Amygdala (tissue), 56 donors: ENCODE measurements around the gene RTN4R.

Source experiments
- DNase-seq, 56 donors: peaks; one replicate each; lab custom pipeline; 2025; lab: John Stamatoyannopoulos, UW

RTN4R gene

DNA sequence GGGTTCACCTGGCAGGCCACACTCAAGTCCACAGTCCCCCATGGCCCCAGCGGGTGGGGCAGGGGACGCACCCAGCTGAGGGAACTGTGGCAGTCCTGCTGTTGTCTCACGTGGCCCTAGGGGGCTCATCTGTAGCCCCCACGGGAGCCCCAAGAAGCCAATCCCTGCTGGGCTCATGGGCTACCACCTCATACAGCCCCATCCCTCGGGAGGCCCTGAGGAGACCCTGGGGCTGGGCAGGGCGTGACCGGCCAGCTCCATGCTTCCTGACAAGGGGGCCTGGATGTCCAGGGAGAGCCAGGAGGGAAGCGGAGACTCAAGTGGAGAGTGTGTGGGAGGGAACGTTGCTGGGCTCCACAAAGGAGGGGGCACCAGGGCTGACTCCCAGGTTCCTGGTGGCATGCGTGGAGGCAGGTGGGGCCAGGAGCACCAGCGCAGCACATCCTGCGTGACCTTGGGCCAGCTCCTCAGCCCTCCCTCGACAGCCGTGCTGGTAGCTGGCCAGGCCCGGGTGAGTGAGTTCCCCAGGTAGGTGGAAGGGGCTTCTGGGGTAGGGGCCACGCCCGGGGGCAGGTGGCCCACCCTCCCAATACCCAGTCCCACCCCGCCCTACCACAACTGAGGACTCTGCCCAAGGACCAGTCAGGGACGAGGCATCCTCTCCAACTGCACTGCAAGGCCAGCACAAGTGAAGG is 7.9 kb downstream of the RTN4R start:
- no peak for DNase-seq

DNA sequence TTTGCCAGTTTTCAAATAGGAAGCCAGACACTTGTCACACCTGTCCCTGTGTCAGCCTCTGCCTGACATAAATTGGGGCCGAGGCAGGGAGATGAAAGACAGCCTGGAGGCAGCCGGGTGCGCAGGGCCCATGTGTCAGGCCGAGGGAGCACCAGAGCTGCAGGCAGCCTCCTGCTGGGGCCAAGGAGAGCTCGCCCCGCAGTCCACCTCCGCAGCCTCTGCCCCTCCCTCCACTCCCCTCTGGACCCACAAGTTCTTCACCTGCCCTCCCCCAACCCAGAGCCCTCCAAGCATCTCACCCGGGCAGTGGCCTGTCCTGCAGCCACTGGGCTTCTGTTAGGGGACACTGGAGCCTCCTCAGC is 8.8 kb downstream of the RTN4R start:
- DNase-seq: no peak

- DNase-seq: no peak
These were observed 9.4 kb downstream of the RTN4R start for GRCh38 chr22:20258584-20259326.

DNA sequence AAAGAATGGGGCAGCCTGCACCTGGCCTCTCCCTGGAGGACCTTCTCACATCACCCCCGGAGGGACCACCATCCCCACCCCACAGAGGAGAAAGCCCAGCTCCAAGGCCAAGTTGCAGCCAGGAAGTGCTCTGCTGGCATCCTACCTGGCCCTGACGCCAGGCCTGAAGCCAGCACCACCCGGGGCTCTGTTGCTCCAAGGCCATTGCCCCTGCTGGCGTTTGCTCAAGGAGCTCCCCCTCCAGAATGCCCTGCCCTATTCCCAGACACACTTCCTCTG is 10.2 kb downstream of the RTN4R start:
- no peak for DNase-seq

DNA sequence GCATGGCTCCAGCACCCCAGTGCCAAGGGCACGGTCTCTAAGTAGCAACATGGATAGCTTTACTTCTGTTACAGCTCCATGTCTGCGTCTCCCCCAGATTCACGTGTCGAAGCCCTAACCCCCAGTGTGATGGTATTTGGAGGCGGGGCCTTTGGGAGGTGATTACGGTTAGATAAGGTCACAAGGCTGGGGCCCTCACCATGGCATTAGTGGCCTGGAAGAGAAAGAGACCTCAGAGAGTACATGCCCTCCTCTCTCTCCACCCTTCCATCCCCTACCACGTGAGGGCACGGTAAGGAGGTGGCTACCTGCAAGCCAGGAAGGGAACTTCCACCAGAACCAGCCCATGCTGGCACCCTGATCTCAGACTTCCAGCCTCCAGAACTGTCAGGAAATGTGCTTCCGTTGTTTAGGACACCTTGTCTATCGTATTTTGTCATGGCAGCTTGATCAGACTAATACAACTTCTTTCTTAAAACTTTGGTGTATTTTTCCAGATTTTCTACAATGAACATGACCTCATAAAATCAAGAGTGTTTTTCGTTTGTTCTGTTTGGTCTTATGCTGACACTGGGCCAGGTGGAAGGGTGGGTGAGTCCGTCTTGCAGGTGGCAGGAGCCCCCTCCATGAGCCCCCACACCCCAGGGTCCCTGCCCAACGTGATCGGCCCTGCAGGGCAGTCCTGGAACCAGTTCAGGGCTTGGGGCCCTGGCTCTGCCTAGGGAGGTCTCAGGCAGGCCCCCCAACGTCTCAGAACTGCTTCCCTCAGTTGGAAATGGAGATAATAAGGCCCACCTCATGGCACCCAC is 10.7 kb downstream of the RTN4R start:
- no peak for DNase-seq

DNA sequence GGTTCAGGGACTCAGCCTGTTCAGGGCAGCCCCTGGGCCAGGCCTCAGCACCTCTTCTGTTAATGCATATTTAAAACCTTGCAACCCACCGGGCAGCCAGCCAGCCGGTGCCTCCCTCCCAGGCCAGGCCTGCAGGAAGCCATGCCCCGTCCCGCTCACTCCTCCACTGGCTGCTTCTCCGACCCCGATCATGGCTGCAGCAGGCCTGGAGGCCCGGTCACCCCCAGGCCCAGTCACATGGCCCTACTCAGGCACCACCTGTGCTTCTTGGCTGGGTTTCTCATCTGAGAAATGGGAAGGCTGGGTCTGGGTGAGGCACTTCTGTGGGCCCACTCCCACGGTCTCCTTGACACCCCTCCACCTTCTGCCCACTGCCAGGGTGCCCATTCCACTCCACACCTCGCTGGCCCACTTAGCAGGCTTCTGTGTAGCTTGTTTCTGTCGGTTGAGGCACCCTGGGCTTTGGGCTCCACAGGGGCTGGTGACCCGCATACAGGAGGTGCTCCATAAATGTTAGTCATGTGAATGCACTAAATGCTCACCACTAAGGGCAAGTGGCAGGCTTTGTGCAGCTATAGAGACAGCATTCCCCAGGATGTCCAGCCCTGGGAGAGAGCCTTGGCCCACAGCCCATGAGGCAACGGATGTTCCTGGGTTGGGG is 11.4 kb downstream of the RTN4R start:
- no peak for DNase-seq

DNA sequence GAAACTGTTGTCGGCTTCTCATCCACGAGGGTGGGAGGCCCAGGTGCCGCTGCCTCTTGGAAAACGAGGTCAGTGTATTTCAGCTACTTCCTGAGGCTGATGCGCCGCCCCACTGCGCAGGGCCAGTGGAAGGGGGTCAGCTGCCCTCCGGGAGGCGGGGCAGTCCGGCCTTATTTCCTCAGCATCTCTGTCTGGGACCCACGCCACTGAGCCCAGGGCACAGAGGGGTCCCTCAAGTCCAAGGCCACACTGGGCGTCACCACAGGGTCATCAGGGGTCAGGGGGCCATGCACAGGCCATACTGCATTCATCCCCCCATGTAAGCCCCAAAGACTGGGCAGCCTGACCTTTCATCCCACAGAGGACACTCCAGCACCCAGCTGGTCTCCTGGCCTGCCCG is 12.1 kb downstream of the RTN4R start:
- no peak for DNase-seq

- DNase-seq: no peak
These were observed 12.9 kb downstream of the RTN4R start for GRCh38 chr22:20254975-20255946.

- DNase-seq: no peak
These were observed 15.0 kb downstream of the RTN4R start for GRCh38 chr22:20253161-20253560.

DNA sequence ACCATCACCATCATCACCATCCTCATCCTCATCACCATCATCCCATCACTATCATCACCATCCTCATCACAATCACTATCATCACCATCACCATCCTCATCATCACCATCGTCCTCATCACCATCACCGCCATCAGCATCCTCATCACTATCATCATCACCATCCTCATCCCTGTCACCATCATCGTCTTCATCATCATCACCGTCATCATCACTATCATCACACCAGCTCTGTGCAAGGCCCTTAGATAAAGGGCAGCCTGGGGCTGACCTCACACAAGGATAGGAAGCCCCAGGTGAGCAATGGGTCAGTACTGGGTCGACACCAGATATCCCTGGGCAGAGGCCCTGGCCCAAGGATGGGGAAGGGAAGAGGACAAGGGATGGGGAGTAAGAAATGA is 16.1 kb downstream of the RTN4R start:
- no peak for DNase-seq

DNA sequence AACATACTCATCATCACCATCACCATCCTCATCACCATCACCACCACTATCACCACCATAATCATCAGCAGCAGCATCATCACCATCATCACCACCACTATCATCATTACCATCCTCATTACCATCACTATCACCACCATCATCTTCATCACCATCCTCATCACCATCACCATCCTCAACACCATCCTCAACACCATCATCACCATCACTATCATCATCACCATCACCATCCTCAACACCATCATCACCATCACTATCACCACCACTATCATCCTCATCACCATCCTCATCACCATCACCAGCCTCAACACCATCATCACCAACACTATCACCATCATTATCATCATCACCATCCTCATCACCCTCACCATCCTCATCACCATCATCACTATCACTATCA is 16.6 kb downstream of the RTN4R start:
- no peak for DNase-seq

GRCh38 chr22:20249797-20250354 is 18.2 kb downstream of the RTN4R start:
- DNase-seq: peak in 39 of 56 donors; percentile 18 to 77 (median 51)

- peak in 8 of 56 donors; percentile 11 to 48 (median 36) for DNase-seq
These were observed 19.6 kb downstream of the RTN4R start for GRCh38 chr22:20248461-20248978.

DNA sequence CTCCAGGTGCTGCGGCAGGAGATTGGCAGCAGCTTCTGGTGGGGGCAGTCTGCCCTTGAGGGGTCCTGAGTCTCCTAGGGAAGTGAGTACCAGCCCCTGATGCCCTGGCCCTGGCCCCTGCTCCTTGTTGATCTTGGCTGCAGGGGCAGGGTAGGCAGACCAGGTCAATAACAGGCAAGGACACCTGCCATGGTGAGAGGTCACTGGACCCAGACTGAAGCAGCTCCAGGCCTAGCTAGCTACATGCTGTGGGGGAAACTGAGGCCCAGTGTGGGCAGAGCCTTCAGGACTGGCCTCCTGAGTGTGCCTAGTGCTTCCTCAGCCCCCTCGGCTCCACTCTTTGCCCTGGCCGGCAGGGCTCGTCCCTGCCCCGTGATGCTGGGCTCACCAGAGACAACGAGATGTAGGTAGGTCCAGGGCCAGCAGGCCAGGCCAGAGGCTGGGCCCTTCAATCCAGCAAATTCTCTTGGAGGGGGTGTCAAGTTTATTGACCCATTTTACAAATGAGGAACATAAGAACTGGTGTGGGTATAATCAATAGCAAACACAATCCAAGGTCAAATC is 20.4 kb downstream of the RTN4R start:
- no peak for DNase-seq

DNA sequence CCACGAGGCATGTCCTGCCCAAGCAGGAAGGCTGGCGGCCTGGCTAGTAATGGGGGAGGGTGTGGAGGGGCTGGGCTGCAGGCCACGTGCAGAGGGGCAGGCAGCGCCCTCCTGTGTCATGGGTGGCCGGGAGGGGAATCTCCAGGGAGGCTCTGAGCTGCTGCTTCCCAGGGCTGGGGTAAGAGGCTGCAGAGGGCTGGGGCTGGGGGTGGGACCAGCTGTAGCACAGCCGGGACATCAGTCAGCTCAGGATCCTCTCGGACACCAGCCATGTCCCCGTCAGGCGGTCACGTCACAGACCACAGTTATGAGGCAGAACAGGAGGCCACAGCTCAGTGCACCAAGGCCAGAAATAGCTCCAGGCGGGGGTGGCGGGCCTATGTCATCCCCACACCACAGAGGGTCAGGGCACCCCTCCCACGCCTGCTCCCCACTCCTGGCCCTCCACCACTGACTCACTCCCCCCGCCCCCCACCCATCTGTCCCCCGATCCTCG is 21.1 kb downstream of the RTN4R start:
- DNase-seq: peak in 5 of 56 donors; percentile 21 to 34 (median 27)

DNA sequence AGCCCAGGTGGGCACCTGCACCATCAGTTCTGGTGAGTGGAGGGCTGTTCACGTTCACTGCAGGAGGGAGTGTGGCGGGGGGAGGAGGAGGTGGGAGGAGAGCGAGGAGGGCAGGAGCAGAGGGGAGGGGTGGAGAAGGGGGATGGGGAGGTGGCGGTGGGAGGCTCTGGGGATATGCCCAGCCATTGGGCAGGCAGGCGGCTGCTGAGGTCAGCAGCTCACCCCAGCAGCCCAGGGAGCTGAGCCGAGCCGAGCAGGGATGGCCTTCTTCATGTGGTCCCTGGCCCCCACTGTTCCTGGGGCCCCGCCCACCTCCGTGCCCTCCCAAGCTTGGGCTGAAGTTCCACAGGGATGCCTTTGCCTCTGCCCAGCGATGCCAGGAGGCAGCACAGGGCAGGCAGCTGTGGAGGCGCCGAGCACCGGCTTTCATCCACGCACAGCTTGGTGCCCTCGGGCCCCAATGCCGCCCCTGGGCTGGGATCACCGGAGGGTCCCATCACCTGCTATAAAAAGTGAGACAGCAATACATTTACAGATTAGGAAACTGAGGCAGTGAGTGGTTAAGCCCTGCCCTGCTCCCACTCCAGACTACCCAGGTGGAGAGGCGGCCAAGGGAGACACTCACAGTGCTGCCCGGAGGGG is 21.6 kb downstream of the RTN4R start:
- peak in 15 of 56 donors; percentile 14 to 73 (median 45) for DNase-seq

GRCh38 chr22:20245577-20246367 is 22.3 kb downstream of the RTN4R start:
- DNase-seq: peak in 1 of 56 donors; percentile 54
